SJSA1 (cell line): Measurements from ENCODE around the gene VMP1. TPM values are rescaled to one million over a fixed set of nuclear protein-coding genes. Genes with fewer than 3 reads are reported as not detected.
A peak's percentile ranks its signal among the peaks of the same experiment; 100 is the strongest.
"Not testable (repeated sequence)": the region's sequence is repeated elsewhere in the genome, so short reads cannot be mapped to it uniquely, and the experiment has no call there.

Experiments used
- DNase-seq, 2 experiments: peaks; one replicate each; pipeline ENCODE4 v3.0.0-alpha.2; 2015 to 2020; ENCODE audit warnings: low spot score in 2 of 2, low read depth in 1 of 2
- H3K27ac ChIP-seq: fragments of 250-450 bp; sonication (Bioruptor Pico); 2 replicates; pipeline ENCODE4 v1.5.1; 2020; ENCODE audit warnings: mild to moderate bottlenecking, moderate library complexity
- H3K27me3 ChIP-seq: fragments of 250-450 bp; sonication (Bioruptor Pico); replicated peaks from 2 replicates; pipeline ENCODE4 v1.5.1; 2020; ENCODE audit warnings: mild to moderate bottlenecking, moderate library complexity
- H3K36me3 ChIP-seq: fragments of 250-450 bp; sonication (Bioruptor Pico); 2 replicates; pipeline ENCODE4 v1.5.1; 2020; ENCODE audit warnings: mild to moderate bottlenecking
- H3K4me1 ChIP-seq: fragments of 250-450 bp; sonication (Bioruptor Pico); replicated peaks from 2 replicates; pipeline ENCODE4 v1.6.1; 2021; ENCODE audit warnings: mild to moderate bottlenecking
- H3K4me3 ChIP-seq: fragments of 250-450 bp; sonication (Bioruptor Pico); 2 replicates; pipeline ENCODE4 v1.5.1; 2020; ENCODE audit warnings: mild to moderate bottlenecking
- H3K9me3 ChIP-seq: fragments of 250-450 bp; sonication (Bioruptor Pico); replicated peaks from 2 replicates; pipeline ENCODE4 v1.5.1; 2020; ENCODE audit warnings: mild to moderate bottlenecking
- total RNA-seq: library from RNA; depleted of rRNA; stranded (reverse); fragments of >200 nt; shearing (Covaris generic); gene quantifications from 2 replicates; pipeline ENCODE4 v1.2.3, GENCODE V29; 2014

Gene VMP1
- total RNA-seq, 1 experiment from 2014 or later, result 228 TPM

- H3K36me3 ChIP-seq, result peaks cover 18% of the 10 kb centered on the region
- no peaks in the 10 kb centered on the region for H3K27me3 ChIP-seq
- H3K4me3 ChIP-seq, result no peak overlapping the region
- peaks cover 61% of the 10 kb centered on the region for H3K4me1 ChIP-seq
- H3K9me3 ChIP-seq, result no peaks in the 10 kb centered on the region
- no peak for DNase-seq
- H3K27ac ChIP-seq, result peak overlapping the region; percentile 89
These were observed 55.4 kb downstream of the VMP1 start for GRCh38 chr17:59762824-59763374.

- Histone ChIP-seq H3K36me3 (peaks cover 24% of the 10 kb centered on the region), H3K4me3 (no peak overlapping the region), H3K27me3 (no peaks in the 10 kb centered on the region), H3K9me3 (no peaks in the 10 kb centered on the region), H3K27ac (peak overlapping the region; percentile 89), H3K4me1 (peaks cover 61% of the 10 kb centered on the region)
- DNase-seq, result peak in 1 of 2 experiments; percentile 52
These were observed 56.4 kb downstream of the VMP1 start for GRCh38 chr17:59763861-59764260.

GRCh38 chr17:59764292-59764741, 56.9 kb downstream of the VMP1 start:
- no peak overlapping the region for H3K4me3 ChIP-seq
- peaks cover 63% of the 10 kb centered on the region for H3K4me1 ChIP-seq
- no peaks in the 10 kb centered on the region for H3K27me3 ChIP-seq
- no peaks in the 10 kb centered on the region for H3K9me3 ChIP-seq
- DNase-seq, result no peak
- H3K27ac ChIP-seq, result peak overlapping the region; percentile 89
- H3K36me3 ChIP-seq, result peaks cover 24% of the 10 kb centered on the region

- no peaks in the 10 kb centered on the region for H3K9me3 ChIP-seq
- no peaks in the 10 kb centered on the region for H3K27me3 ChIP-seq
- no peak for DNase-seq
- peaks cover 70% of the 10 kb centered on the region for H3K4me1 ChIP-seq
- no peak overlapping the region for H3K27ac ChIP-seq
- no peak overlapping the region for H3K4me3 ChIP-seq
- H3K36me3 ChIP-seq, result peaks cover 24% of the 10 kb centered on the region
These were observed 57.6 kb downstream of the VMP1 start for GRCh38 chr17:59765038-59765437.

- no peak for DNase-seq
- no peak overlapping the region for H3K4me3 ChIP-seq
- peak overlapping the region; percentile 2 for H3K27ac ChIP-seq
- no peaks in the 10 kb centered on the region for H3K9me3 ChIP-seq
- H3K27me3 ChIP-seq, result no peaks in the 10 kb centered on the region
- peaks cover 24% of the 10 kb centered on the region for H3K36me3 ChIP-seq
- H3K4me1 ChIP-seq, result peaks cover 65% of the 10 kb centered on the region
These were observed 59.0 kb downstream of the VMP1 start for GRCh38 chr17:59766491-59766890.

- H3K36me3 ChIP-seq, result peaks cover 26% of the 10 kb centered on the region
- no peak for DNase-seq
- H3K9me3 ChIP-seq, result no peaks in the 10 kb centered on the region
- no peaks in the 10 kb centered on the region for H3K27me3 ChIP-seq
- no peak overlapping the region for H3K27ac ChIP-seq
- no peak overlapping the region for H3K4me3 ChIP-seq
- H3K4me1 ChIP-seq, result peaks cover 58% of the 10 kb centered on the region
These were observed 59.7 kb downstream of the VMP1 start for GRCh38 chr17:59767176-59767575.

- no peaks in the 10 kb centered on the region for H3K27me3 ChIP-seq
- no peak overlapping the region for H3K4me3 ChIP-seq
- no peak for DNase-seq
- H3K9me3 ChIP-seq, result no peaks in the 10 kb centered on the region
- H3K4me1 ChIP-seq, result peaks cover 38% of the 10 kb centered on the region
- no peak overlapping the region for H3K27ac ChIP-seq
- peaks cover 33% of the 10 kb centered on the region for H3K36me3 ChIP-seq
These were observed 62.4 kb downstream of the VMP1 start for GRCh38 chr17:59769887-59770286.

- Histone ChIP-seq H3K27ac (no peak overlapping the region), H3K36me3 (peaks cover 37% of the 10 kb centered on the region), H3K4me1 (peaks cover 32% of the 10 kb centered on the region), H3K9me3 (no peaks in the 10 kb centered on the region), H3K27me3 (no peaks in the 10 kb centered on the region), H3K4me3 (no peak overlapping the region)
- no peak for DNase-seq
These were observed 63.6 kb downstream of the VMP1 start for GRCh38 chr17:59771093-59771492.

- Histone ChIP-seq H3K36me3 (peaks cover 41% of the 10 kb centered on the region), H3K4me3 (no peak overlapping the region), H3K27ac (no peak overlapping the region)
These were observed 68.4 kb downstream of the VMP1 start for GRCh38 chr17:59775786-59776350.

GRCh38 chr17:59776577-59776976, 69.1 kb downstream of the VMP1 start:
- H3K36me3 ChIP-seq, result peaks cover 41% of the 10 kb centered on the region
- H3K4me3 ChIP-seq, result no peak overlapping the region
- H3K27me3 ChIP-seq, result no peaks in the 10 kb centered on the region
- H3K27ac ChIP-seq, result no peak overlapping the region
- H3K9me3 ChIP-seq, result no peaks in the 10 kb centered on the region
- no peak for DNase-seq
- peaks cover 5% of the 10 kb centered on the region; the same call in 1 of the 2 replicates for H3K4me1 ChIP-seq

More at GRCh38 chr17:59775786-59776350, 68.4 kb downstream of the VMP1 start:
- DNase-seq, result no peak
- H3K9me3 ChIP-seq, result no peaks in the 10 kb centered on the region
- no peaks in the 10 kb centered on the region for H3K27me3 ChIP-seq
- peaks cover 5% of the 10 kb centered on the region; the same call in 1 of the 2 replicates for H3K4me1 ChIP-seq

- peaks cover 40% of the 10 kb centered on the region for H3K36me3 ChIP-seq
- H3K9me3 ChIP-seq, result no peaks in the 10 kb centered on the region
- H3K4me3 ChIP-seq, result no peak overlapping the region
- H3K4me1 ChIP-seq, result peaks cover 5% of the 10 kb centered on the region; the same call in 1 of the 2 replicates
- no peaks in the 10 kb centered on the region for H3K27me3 ChIP-seq
- no peak for DNase-seq
- no peak overlapping the region for H3K27ac ChIP-seq
These were observed 69.6 kb downstream of the VMP1 start for GRCh38 chr17:59777033-59777432.

- no peak for DNase-seq
- Histone ChIP-seq H3K9me3 (no peaks in the 10 kb centered on the region), H3K36me3 (peaks cover 32% of the 10 kb centered on the region), H3K27me3 (no peaks in the 10 kb centered on the region), H3K27ac (no peak overlapping the region), H3K4me3 (no peak overlapping the region), H3K4me1 (peaks cover 23% of the 10 kb centered on the region)
These were observed 71.5 kb downstream of the VMP1 start for GRCh38 chr17:59778996-59779395.

GRCh38 chr17:59779521-59779920, 72.1 kb downstream of the VMP1 start:
- no peak overlapping the region for H3K4me3 ChIP-seq
- H3K27ac ChIP-seq, result no peak overlapping the region
- H3K36me3 ChIP-seq, result peaks cover 29% of the 10 kb centered on the region
- peaks cover 26% of the 10 kb centered on the region for H3K4me1 ChIP-seq
- no peaks in the 10 kb centered on the region for H3K27me3 ChIP-seq
- DNase-seq, result no peak
- no peaks in the 10 kb centered on the region for H3K9me3 ChIP-seq

- H3K27ac ChIP-seq, H3K27me3 ChIP-seq: not testable (repeated sequence)
These were observed 73.1 kb downstream of the VMP1 start for GRCh38 chr17:59780548-59780947.

More at GRCh38 chr17:59780548-59780947, 73.1 kb downstream of the VMP1 start:
- Histone ChIP-seq H3K36me3 (peaks cover 21% of the 10 kb centered on the region), H3K4me1 (peaks cover 34% of the 10 kb centered on the region)
- H3K4me3 ChIP-seq, H3K9me3 ChIP-seq, DNase-seq: not testable (repeated sequence)
